ENCODE measurements around the gene SNRPE. TPM values are rescaled to one million over a fixed set of nuclear protein-coding genes. Genes with fewer than 3 reads are reported as not detected.
"Not testable (repeated sequence)": the region's sequence is repeated elsewhere in the genome, so short reads cannot be mapped to it uniquely, and the experiment has no call there.

SNRPE gene
- total and polyA plus RNA-seq, 2 experiments from 2014 or later, result 27.6 to 233 TPM

DNA sequence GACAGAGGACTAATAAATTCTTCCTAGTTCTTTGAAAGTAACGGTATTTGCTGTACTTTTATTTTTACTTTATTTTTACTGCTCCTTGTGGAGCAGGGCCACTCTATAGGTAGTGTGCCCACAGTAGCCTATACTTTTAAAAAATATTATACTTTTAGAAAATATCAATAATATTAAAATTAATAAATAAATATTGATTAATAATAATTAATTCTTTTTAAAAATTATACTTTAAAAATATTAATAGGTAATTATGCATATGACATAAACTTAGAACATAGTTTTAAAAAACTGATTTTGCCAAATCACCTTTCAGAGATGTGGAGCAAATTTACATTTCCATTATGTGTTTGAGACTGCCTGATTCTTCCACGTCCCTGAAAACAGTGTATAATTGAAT, 35.2 kb upstream of the SNRPE start:
- Histone ChIP-seq H3F3A (ENCODE audit: insufficient read depth) (peaks cover 41% of the 10 kb centered on the region), H3K9me2 (ENCODE audit: insufficient read depth) (no peaks in the 10 kb centered on the region), H3K9me3 (ENCODE audit: low read depth) (no peaks in the 10 kb centered on the region), H3K79me2 (ENCODE audit: insufficient read depth) (peaks cover 97% of the 10 kb centered on the region), H3K27me3 (replicated peaks; ENCODE audit: insufficient read depth) (no peaks in the 10 kb centered on the region), H4K20me1 (ENCODE audit: insufficient read depth) (no peaks in the 10 kb centered on the region; the same call in 1 of the 2 replicates), H3K27ac (no peak overlapping the region), H3K4me2 (ENCODE audit: unreplicated experiment) (no peak overlapping the region), H3K36me3 (ENCODE audit: low read depth) (peaks cover 76% of the 10 kb centered on the region), H3K4me1 (ENCODE audit: insufficient read depth) (peaks cover 14% of the 10 kb centered on the region), H2AFZ (no peak overlapping the region), H3K9ac (no peak overlapping the region), H3K4me3 (no peak overlapping the region)
- no peak for DNase-seq
- TF ChIP-seq EZH2 (IDR thresholded peaks at IDR 0.05; ENCODE audit: insufficient read depth, poor library complexity, severe bottlenecking) (no peak), EZH2phosphoT487 (IDR thresholded peaks at IDR 0.05; ENCODE audit: insufficient read depth, low read depth) (no peak)
- 66 to 75% methylated on average over 2 of the region's 2 CpGs for WGBS, 2 experiments (ENCODE audit: low coverage in 1 of 2, low lambda C conversion rate in 2 of 2, missing lambda C conversion rate in 2 of 2)
- in situ Hi-C loops (cut with MboI), result no loop called here

DNA sequence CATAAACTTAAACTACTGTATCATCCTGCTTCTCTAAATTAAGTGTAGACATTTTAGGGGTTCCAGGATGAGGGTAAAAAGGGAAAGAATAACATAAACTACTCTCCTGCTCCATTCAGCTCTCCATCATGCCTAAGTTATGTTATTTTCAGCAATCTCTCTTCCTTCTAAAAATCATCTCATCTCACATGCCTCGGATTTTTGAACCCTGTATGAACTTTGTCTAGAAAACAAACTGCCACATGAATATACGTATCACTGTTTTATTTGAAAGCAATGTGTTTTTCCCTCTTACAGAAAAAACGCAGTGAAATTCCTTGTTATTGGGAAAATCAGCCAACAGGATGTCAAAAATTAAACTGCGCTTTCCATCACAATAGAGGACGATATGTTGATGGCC, 33.4 kb upstream of the SNRPE start:
- Histone ChIP-seq H4K20me1 (ENCODE audit: insufficient read depth) (no peaks in the 10 kb centered on the region; the same call in 1 of the 2 replicates), H3K27me3 (replicated peaks; ENCODE audit: insufficient read depth) (no peaks in the 10 kb centered on the region), H3K9me2 (ENCODE audit: insufficient read depth) (no peaks in the 10 kb centered on the region), H3K9ac (no peak overlapping the region), H3K27ac (no peak overlapping the region), H3K4me1 (ENCODE audit: insufficient read depth) (peaks cover 14% of the 10 kb centered on the region), H3K79me2 (ENCODE audit: insufficient read depth) (peaks cover 94% of the 10 kb centered on the region), H3K4me2 (ENCODE audit: unreplicated experiment) (no peak overlapping the region), H3K36me3 (ENCODE audit: low read depth) (peaks cover 76% of the 10 kb centered on the region), H3F3A (ENCODE audit: insufficient read depth) (peaks cover 38% of the 10 kb centered on the region), H3K9me3 (ENCODE audit: low read depth) (no peaks in the 10 kb centered on the region), H2AFZ (no peak overlapping the region), H3K4me3 (no peak overlapping the region)
- in situ Hi-C loops (cut with MboI), result no loop called here
- no peak for DNase-seq
- WGBS, 2 experiments (ENCODE audit: low coverage in 1 of 2, low lambda C conversion rate in 2 of 2, missing lambda C conversion rate in 2 of 2), result 97 to 98% methylated on average over 5 of the region's 5 CpGs
- no peak for TF ChIP-seq EZH2phosphoT487 (IDR thresholded peaks at IDR 0.05; ENCODE audit: insufficient read depth, low read depth)
- TF ChIP-seq EZH2 (IDR thresholded peaks at IDR 0.05; ENCODE audit: insufficient read depth, poor library complexity, severe bottlenecking), result no peak

DNA sequence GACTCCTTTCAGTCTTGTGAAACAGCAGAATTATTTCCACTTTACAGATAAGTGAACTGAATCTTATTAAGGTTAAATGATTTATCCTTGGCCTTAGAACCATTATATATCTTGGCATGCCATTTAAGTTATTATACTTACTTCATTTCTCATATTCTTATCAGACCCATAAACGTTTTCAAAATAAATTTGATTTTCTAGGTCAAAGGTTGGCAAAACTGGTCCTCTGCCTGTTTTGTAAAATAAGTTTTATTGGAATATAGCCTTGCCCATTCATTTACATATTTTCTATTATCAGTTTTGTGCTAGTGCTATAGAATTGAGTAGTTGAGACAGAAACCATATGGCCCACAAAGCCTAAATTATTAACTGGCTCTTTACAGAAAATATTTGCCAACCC, 32.9 kb upstream of the SNRPE start:
- WGBS, 2 experiments (ENCODE audit: low coverage in 1 of 2, low lambda C conversion rate in 2 of 2, missing lambda C conversion rate in 2 of 2), result 91 to 92% methylated on average over 1 of the region's 1 CpG
- Histone ChIP-seq H3K4me2 (ENCODE audit: unreplicated experiment) (no peak overlapping the region), H3K36me3 (ENCODE audit: low read depth) (peaks cover 72% of the 10 kb centered on the region), H3K4me1 (ENCODE audit: insufficient read depth) (peaks cover 14% of the 10 kb centered on the region), H3K79me2 (ENCODE audit: insufficient read depth) (peaks cover 90% of the 10 kb centered on the region), H3K27me3 (replicated peaks; ENCODE audit: insufficient read depth) (no peaks in the 10 kb centered on the region), H3K9ac (0 out of 2 replicates have a peak overlapping the region, but pooled peaks have one; percentile 25), H3F3A (ENCODE audit: insufficient read depth) (peaks cover 38% of the 10 kb centered on the region), H4K20me1 (ENCODE audit: insufficient read depth) (no peaks in the 10 kb centered on the region; the same call in 1 of the 2 replicates), H3K4me3 (no peak overlapping the region), H3K27ac (peak overlapping the region; percentile 59), H3K9me2 (ENCODE audit: insufficient read depth) (no peaks in the 10 kb centered on the region), H2AFZ (no peak overlapping the region), H3K9me3 (ENCODE audit: low read depth) (no peaks in the 10 kb centered on the region)
- in situ Hi-C loops (cut with MboI), result no loop called here
- no peak for TF ChIP-seq EZH2phosphoT487 (IDR thresholded peaks at IDR 0.05; ENCODE audit: insufficient read depth, low read depth)
- TF ChIP-seq EZH2 (IDR thresholded peaks at IDR 0.05; ENCODE audit: insufficient read depth, poor library complexity, severe bottlenecking), result no peak
- DNase-seq, result no peak

DNA sequence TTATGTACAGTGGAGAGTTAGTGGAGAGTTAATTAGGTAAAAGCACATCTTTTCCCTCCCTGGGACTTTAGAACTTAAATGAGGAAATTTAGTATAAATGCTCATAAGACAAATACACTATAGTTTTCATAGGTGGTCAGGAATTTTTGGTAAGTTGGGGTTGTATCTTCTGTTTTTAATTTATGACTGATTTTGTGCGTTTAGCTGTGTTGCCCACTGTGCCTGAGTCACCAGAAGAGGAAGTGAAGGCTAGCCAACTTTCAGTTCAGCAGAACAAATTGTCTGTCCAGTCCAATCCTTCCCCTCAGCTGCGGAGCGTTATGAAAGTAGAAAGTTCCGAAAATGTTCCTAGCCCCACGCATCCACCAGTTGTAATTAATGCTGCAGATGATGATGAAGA, 32.2 kb upstream of the SNRPE start:
- Histone ChIP-seq H3F3A (ENCODE audit: insufficient read depth) (peaks cover 37% of the 10 kb centered on the region), H3K79me2 (ENCODE audit: insufficient read depth) (peaks cover 90% of the 10 kb centered on the region), H3K4me2 (ENCODE audit: unreplicated experiment) (peak overlapping the region; percentile 49), H3K27ac (peak overlapping the region; percentile 59), H3K4me3 (peak overlapping the region; percentile 22; the same call in 1 of the 2 replicates), H3K4me1 (ENCODE audit: insufficient read depth) (peaks cover 14% of the 10 kb centered on the region), H3K36me3 (ENCODE audit: low read depth) (peaks cover 73% of the 10 kb centered on the region), H3K9ac (peak overlapping the region; percentile 25)
- WGBS, 2 experiments (ENCODE audit: low coverage in 1 of 2, low lambda C conversion rate in 2 of 2, missing lambda C conversion rate in 2 of 2), result 15 to 17% methylated on average over 5 of the region's 5 CpGs
- H3K9me2 ChIP-seq (ENCODE audit: insufficient read depth); H2AFZ ChIP-seq; H3K27me3 ChIP-seq (replicated peaks; ENCODE audit: insufficient read depth); H4K20me1 ChIP-seq (ENCODE audit: insufficient read depth); in situ Hi-C loops (cut with MboI); H3K9me3 ChIP-seq (ENCODE audit: low read depth): not testable (repeated sequence)
- peak; percentile 55 for DNase-seq

DNA sequence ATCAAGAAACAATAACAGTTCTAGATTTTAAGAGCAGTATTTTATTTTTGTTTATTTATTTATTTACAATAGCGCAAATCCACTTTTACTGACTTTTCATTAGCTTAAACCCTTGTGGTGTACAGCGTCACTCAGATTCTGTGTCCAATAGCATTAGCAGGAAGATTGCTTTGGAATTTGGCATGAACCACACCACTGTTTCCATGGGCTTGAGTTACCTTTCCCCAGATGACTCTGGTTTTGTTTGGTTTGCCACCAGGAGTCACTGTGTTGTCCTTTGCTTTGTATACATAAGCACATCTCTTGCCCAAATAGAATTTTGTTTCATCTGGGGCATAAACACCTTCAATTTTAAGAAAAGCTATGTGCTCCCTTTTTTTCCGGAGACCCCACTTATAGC, 25.9 kb upstream of the SNRPE start:
- H3F3A ChIP-seq (ENCODE audit: insufficient read depth), result peaks cover 34% of the 10 kb centered on the region
- H3K4me3 ChIP-seq, result no peak overlapping the region
- TF ChIP-seq EZH2phosphoT487 (IDR thresholded peaks at IDR 0.05; ENCODE audit: insufficient read depth, low read depth), result no peak
- TF ChIP-seq EZH2 (IDR thresholded peaks at IDR 0.05; ENCODE audit: insufficient read depth, poor library complexity, severe bottlenecking), result no peak
- no peak overlapping the region for H2AFZ ChIP-seq
- H3K4me2 ChIP-seq (ENCODE audit: unreplicated experiment), result no peak overlapping the region
- peaks cover 81% of the 10 kb centered on the region for H3K36me3 ChIP-seq (ENCODE audit: low read depth)
- H4K20me1 ChIP-seq (ENCODE audit: insufficient read depth), result no peaks in the 10 kb centered on the region
- H3K4me1 ChIP-seq (ENCODE audit: insufficient read depth), result no peaks in the 10 kb centered on the region
- H3K27me3 ChIP-seq (replicated peaks; ENCODE audit: insufficient read depth), result no peaks in the 10 kb centered on the region
- no peak overlapping the region for H3K27ac ChIP-seq
- no peak for DNase-seq
- H3K9ac ChIP-seq, result no peak overlapping the region
- in situ Hi-C loops (cut with MboI), result no loop called here
- no peaks in the 10 kb centered on the region for H3K9me3 ChIP-seq (ENCODE audit: low read depth)
- peaks cover 89% of the 10 kb centered on the region for H3K79me2 ChIP-seq (ENCODE audit: insufficient read depth)
- 94 to 96% methylated on average over 3 of the region's 3 CpGs for WGBS, 2 experiments (ENCODE audit: low coverage in 1 of 2, low lambda C conversion rate in 2 of 2, missing lambda C conversion rate in 2 of 2)
- no peaks in the 10 kb centered on the region for H3K9me2 ChIP-seq (ENCODE audit: insufficient read depth)
